Activated CD8-positive, alpha-beta memory T cell treated with anti-CD3 and anti-CD28 coated beads for 36 hours (primary cell): ENCODE results near the gene NGEF. TPM values are rescaled to one million over a fixed set of nuclear protein-coding genes. Genes with fewer than 3 reads are reported as not detected.

Experiments used
- CTCF ChIA-PET: fragments of 350-600 bp; sonication (Branson Sonifier 250); formaldehyde crosslinking; loops from one replicate; lab custom pipeline; 2021; ENCODE audit warnings: antibody characterized with exemption; lab: Charles Lee
- POLR2A ChIA-PET: fragments of 350-600 bp; sonication (Branson Sonifier 250); formaldehyde crosslinking; loops from one replicate; lab custom pipeline; 2021; ENCODE audit warnings: antibody characterized with exemption; lab: Charles Lee
- total RNA-seq, 2 experiments: library from RNA; stranded (reverse); gene quantifications; one replicate each; pipeline ENCODE4 v1.2.3, GENCODE V29; 2021

NGEF gene
- total RNA-seq, 2 experiments from 2014 or later: 0.10 to 0.13 TPM

GRCh38 chr2:232842689-232843088 lies 170.4 kb downstream of the NGEF start:
- ChIA-PET CTCF (interaction anchor here (1.1 kb wide), 1 partner anchor 15 kb away, joined by 4 read pairs; no protein-coding TSS in a partner anchor), POLR2A (no interaction called here)

DNA sequence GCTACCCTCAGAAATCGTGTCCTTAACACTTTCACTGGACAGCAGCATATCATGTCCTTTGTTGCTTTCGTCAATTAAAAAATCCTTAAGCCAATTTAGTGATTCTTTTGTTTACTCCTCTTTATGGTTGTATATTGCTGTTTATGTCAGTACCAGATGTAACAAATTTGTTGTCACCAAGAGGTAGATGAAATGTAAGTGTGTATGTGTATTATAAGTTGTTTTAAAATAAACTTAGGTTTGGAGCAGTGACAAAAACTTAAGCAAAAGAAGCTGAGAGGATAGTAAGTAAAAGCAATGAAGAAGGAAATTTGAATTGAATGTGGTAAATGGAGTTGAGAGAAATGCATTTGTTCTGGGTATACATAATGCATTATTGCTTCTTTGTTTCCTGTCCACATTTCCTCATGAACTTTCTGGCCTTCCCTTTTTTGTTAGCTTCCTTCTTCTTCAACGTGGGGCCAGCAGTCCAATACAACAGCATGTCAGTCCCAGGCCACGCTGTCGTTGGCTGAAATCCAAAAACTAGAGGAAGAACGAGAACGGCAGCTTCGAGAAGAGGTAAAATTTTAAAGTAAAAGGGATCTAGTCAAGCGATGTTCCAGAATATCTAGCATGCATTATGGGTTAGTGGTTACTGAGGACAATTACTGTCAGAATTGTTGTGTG lies 173.5 kb downstream of the NGEF start:
- CTCF ChIA-PET: no interaction called here
- POLR2A ChIA-PET: no interaction called here

GRCh38 chr2:232838406-232838874 lies 174.6 kb downstream of the NGEF start:
- ChIA-PET CTCF (no interaction called here), POLR2A (no interaction called here)

DNA sequence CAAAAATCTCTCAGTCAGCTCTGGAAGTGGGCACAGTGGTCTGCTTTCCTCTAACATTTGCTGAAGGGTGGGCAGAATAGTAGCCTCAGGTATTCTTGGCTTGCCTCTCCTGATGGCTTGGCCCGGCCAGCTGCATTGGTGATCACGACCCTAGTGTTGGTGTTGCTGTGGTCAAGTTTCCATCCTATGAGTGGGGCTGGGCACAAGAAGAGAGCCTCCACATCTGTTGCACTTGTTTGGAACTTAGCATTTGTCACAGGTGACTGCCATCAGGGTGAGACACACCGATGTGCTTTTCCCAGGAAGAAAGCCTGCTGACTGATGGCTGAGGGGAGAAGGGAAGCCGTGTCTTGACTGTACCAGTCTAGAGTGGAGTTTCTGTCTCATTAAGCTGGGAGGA lies 176.1 kb downstream of the NGEF start:
- CTCF ChIA-PET: no interaction called here

DNA sequence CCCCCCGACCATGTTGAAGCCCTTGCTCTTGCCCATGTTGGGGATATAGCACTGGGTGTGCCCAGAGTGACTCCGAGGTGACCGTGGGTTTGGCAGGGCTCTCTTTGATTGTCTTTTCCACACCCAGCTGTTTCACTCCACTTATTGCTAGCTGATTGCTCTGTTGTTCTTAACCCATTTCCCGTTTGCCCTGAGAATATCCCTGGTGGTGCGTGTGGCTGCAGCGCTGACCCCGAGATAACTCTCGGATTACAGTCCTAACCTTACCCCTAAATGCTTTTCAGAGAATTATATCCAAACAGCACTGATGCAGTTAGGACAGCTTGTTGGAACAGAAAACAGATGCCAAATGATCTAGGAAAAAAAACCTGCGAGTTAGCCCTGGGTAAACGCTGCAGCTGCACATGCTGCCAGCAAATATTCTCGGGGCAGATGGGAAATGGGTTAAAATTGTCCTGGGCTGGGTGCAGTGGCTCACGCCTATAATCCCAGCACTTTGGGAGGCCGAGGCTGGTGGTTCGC lies 177.3 kb downstream of the NGEF start:
- ChIA-PET CTCF (interaction anchor here (1.2 kb wide), 1 partner anchor 219 kb away, joined by 3 read pairs; no protein-coding TSS in a partner anchor), POLR2A (no interaction called here)

More for the DNA sequence above, 176.1 kb downstream of the NGEF start:
- POLR2A ChIA-PET: no interaction called here

DNA sequence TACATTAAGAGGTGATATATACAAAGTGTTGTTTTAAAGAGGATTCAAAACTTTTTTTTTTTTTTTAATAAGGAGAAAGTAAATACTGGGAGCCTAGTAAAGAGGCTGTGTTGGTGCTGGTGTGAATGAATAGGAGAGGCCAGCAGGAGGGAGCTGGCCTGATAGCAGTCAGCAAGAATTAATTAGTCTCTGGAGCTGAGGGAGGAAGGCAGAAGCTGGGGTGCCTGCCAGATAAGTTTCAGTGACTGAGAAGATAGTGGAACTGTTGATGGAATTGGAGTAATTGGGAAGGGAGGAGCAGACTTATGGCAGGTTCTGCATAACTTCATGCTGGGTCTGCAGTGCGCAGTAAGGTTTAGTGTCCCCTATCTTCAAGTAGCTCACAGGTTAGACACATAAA lies 179.2 kb downstream of the NGEF start:
- POLR2A ChIA-PET: interaction anchor here (0.7 kb wide), 1 partner anchor 228 kb away, joined by 5 read pairs; no protein-coding TSS in a partner anchor
- CTCF ChIA-PET: no interaction called here

DNA sequence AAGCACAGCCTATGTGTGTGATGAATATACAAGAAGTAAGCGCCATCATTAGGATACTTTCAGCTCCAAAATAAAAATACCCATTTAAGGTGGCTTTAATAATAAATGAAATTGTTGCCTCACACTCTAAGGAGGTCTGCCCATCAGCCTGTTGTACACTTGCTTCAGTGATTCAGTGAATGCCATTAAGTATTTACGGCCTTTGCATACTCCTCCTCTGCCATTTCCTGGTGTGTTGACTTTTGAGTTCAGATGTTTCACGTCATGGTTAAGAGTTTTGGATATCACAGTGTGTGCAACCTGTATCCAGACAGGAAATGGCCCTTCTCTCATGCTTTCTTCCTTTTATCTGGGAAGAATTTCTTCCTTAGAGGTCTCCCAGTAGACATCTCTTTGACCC lies 181.6 kb downstream of the NGEF start:
- POLR2A ChIA-PET: no interaction called here
- CTCF ChIA-PET: interaction anchor here (0.9 kb wide), 1 partner anchor 92 kb away, joined by 5 read pairs; no protein-coding TSS in a partner anchor

DNA sequence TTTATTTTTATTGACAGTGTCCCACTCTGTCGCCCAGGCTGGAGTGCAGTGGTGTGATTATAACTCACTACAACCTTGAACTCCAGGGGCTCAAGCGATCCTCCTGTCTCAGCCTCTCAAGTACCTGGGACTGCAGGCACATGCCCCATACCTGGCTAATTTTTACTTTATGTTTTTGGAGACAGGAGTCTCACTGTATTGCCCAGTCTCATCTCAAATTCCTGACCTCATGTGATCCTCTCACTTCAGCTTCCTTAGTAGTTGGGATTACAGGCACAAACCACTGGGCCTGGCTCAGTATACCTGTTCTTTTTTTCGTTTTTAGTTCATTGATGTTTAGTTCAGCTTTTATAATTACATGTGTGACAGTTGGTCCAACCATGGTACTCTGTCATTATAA lies 183.1 kb downstream of the NGEF start:
- CTCF ChIA-PET: no interaction called here
- POLR2A ChIA-PET: no interaction called here

Other genes starting within 250 kb of the NGEF start
- not detected for gene KCNJ13, start 236.7 kb downstream of the NGEF start, total RNA-seq
- 1 to 10 TPM in 1 of 2 experiments, under 1 TPM in 1; 0.70 to 1.3 TPM for gene SNORC, start 143.0 kb downstream of the NGEF start, total RNA-seq
- gene NEU2, start 19.4 kb upstream of the NGEF start, total RNA-seq: not detected
- 10 to 100 TPM; 43.1 to 46.5 TPM for gene INPP5D, start 47.1 kb upstream of the NGEF start, total RNA-seq
- 10 to 100 TPM; 29.0 to 29.2 TPM for gene ATG16L1, start 238.4 kb upstream of the NGEF start, total RNA-seq